HepG2 (cell line): Measurements from ENCODE around the gene DPP6. TPM values are rescaled to one million over a fixed set of nuclear protein-coding genes. Genes with fewer than 3 reads are reported as not detected.
A peak's percentile ranks its signal among the peaks of the same experiment; 100 is the strongest.

ENCODE experiments used
- ATAC-seq: fragments of 200-7000 bp; cut with Tn5 transposase; 3 replicates; pipeline ENCODE4 v1.9.1; 2020; ENCODE audit warnings: mild to moderate bottlenecking, moderate library complexity
- BruUV-seq: library from RNA; stranded (reverse); fragments of 400-500 nt; replicated peaks from 2 replicates; lab custom pipeline; 2021; lab: Mats Ljungman, UMichigan
- CTCF ChIA-PET: fragments of 300-600 bp; formaldehyde crosslinking; extraction: SDS; loops from one replicate; lab custom pipeline; 2021; ENCODE audit warnings: low total read pairs, inconsistent platforms, low intra/inter-chr PET ratio; lab: Yijun Ruan, JAX
- POLR2A ChIA-PET: fragments of 350-600 bp; sonication (Branson Sonifier 250); formaldehyde crosslinking; loops from one replicate; lab custom pipeline; 2020; ENCODE audit warnings: antibody characterized with exemption, inconsistent platforms; lab: Yijun Ruan, JAX
- DNase-seq: peaks from one replicate; pipeline ENCODE4 v3.0.0-alpha.2; 2015; ENCODE audit warnings: low spot score
- FAIRE-seq: peaks from 3 replicates; lab custom pipeline; 2011; peaks lifted over from hg19 to GRCh38; lab: Jason Lieb, UNC
- H2AFZ ChIP-seq: one replicate; pipeline ENCODE4 v1.6.1; 2011; ENCODE audit warnings: low read length, inconsistent platforms
- H3K27ac ChIP-seq: fragments of 300-600 bp; 3 replicates; pipeline ENCODE4 v1.8.0; 2011; ENCODE audit warnings: mixed run types, mild to moderate bottlenecking, mixed read lengths, low read length, inconsistent platforms; ENCODE audit not compliant: insufficient read depth; ENCODE audit errors: extremely low read length
- H3K27me3 ChIP-seq, 2 experiments: fragments of 200-600 bp in 1 of 2; 2 replicates in 1 of 2; 3 replicates in 1 of 2; pipeline versions ENCODE4 v1.6.0 to v1.8.0; 2011; ENCODE audit warnings: low read length in 2 of 2, mild to moderate bottlenecking in 2 of 2, moderate library complexity in 2 of 2, inconsistent platforms in 1 of 2; ENCODE audit not compliant: insufficient read depth in 2 of 2, control insufficient read depth in 1 of 2
- H3K36me3 ChIP-seq, 2 experiments: fragments of 200-600 bp in 1 of 2; replicated peaks in 1 of 2; 2 replicates in 1 of 2; 3 replicates in 1 of 2; pipeline versions ENCODE4 v1.5.1 to v1.8.0; 2011; ENCODE audit warnings: low read length in 2 of 2, inconsistent platforms in 1 of 2; ENCODE audit not compliant: insufficient read depth in 2 of 2, control insufficient read depth in 1 of 2
- H3K4me1 ChIP-seq: 2 replicates; pipeline ENCODE4 v1.5.1; 2012; ENCODE audit warnings: low read length, inconsistent platforms; ENCODE audit not compliant: insufficient read depth
- H3K4me2 ChIP-seq: 2 replicates; pipeline ENCODE4 v1.6.0; 2011; ENCODE audit warnings: low read depth, low read length, inconsistent platforms
- H3K4me3 ChIP-seq, 3 experiments: fragments of 200-600 bp in 1 of 3; sonication (generic), shearing (Covaris generic) in 1 of 3; replicated peaks in 1 of 3; 2 replicates each; pipeline ENCODE4 v1.5.1; 2011 to 2016; ENCODE audit warnings: low read length in 3 of 3, inconsistent platforms in 2 of 3, low read depth in 2 of 3, mild to moderate bottlenecking in 2 of 3, control low read depth in 1 of 3, mixed read lengths in 1 of 3; ENCODE audit not compliant: insufficient read depth in 1 of 3
- H3K79me2 ChIP-seq: one replicate; pipeline ENCODE4 v1.6.1; 2011; ENCODE audit warnings: low read length, inconsistent platforms; ENCODE audit not compliant: insufficient read depth
- H3K9ac ChIP-seq: 2 replicates; pipeline ENCODE4 v1.6.0; 2011; ENCODE audit warnings: mild to moderate bottlenecking, low read depth, low read length, inconsistent platforms; ENCODE audit not compliant: insufficient read depth
- H3K9me3 ChIP-seq: 2 replicates; pipeline ENCODE4 v1.5.1; 2012; ENCODE audit warnings: mild to moderate bottlenecking, low read length
- H4K20me1 ChIP-seq: 2 replicates; pipeline ENCODE4 v1.6.0; 2011; ENCODE audit warnings: inconsistent platforms, mild to moderate bottlenecking, low read length, moderate library complexity; ENCODE audit not compliant: insufficient read depth
- CBX2 ChIP-seq, 2 experiments: fragments of 200-600 bp in 1 of 2; sonication (generic); formaldehyde crosslinking in 1 of 2; IDR thresholded peaks; 2 replicates each; pipeline versions ENCODE4 v1.7.0 to v1.8.1; 2018 to 2022; ENCODE audit warnings: low read depth in 2 of 2, low read length in 1 of 2, mild to moderate bottlenecking in 1 of 2, missing genetic modification reagents in 1 of 2
- EZH2 ChIP-seq: conservative IDR thresholded peaks from 2 replicates; pipeline ENCODE4 v1.6.1; 2012; ENCODE audit warnings: mild to moderate bottlenecking, low read depth, low read length, moderate library complexity
- KAT2B ChIP-seq: fragments of 150-350 bp; IDR thresholded peaks from 2 replicates; pipeline ENCODE4 v1.6.1; 2014; ENCODE audit warnings: low read depth, low read length, borderline replicate concordance
- PAWR ChIP-seq: sonication (generic); formaldehyde crosslinking; IDR thresholded peaks from 2 replicates; pipeline ENCODE4 v1.4.0; 2020; ENCODE audit warnings: missing genetic modification reagents, mild to moderate bottlenecking, borderline replicate concordance
- SSRP1 ChIP-seq: IDR thresholded peaks from 2 replicates; pipeline ENCODE4 v1.6.1; 2016; ENCODE audit warnings: control low read depth
- ZMYM4 ChIP-seq: sonication (generic); formaldehyde crosslinking; IDR thresholded peaks from 2 replicates; pipeline ENCODE4 v1.8.1; 2023; ENCODE audit warnings: mild to moderate bottlenecking, missing genetic modification reagents
- ZNF12 ChIP-seq: sonication (generic); formaldehyde crosslinking; IDR thresholded peaks from 2 replicates; pipeline ENCODE4 v1.5.0; 2020; ENCODE audit warnings: missing genetic modification reagents
- ZNF136 ChIP-seq: sonication (generic); formaldehyde crosslinking; IDR thresholded peaks from 2 replicates; pipeline ENCODE4 v1.8.1; 2022; ENCODE audit warnings: low read depth, mild to moderate bottlenecking, moderate library complexity, missing genetic modification reagents
- ZNF234 ChIP-seq: sonication (generic); formaldehyde crosslinking; conservative IDR thresholded peaks from 2 replicates; pipeline ENCODE4 v1.5.1; 2020; ENCODE audit warnings: mild to moderate bottlenecking, missing genetic modification reagents
- ZNF629 ChIP-seq: sonication (generic); formaldehyde crosslinking; conservative IDR thresholded peaks from 2 replicates; pipeline ENCODE4 v1.5.0; 2020; ENCODE audit warnings: missing genetic modification reagents
- WGBS: methylation state at CpG from one replicate; pipeline ENCODE4 v1.1.6; 2017; ENCODE audit warnings: low lambda C conversion rate; 5-methylcytosine and 5-hydroxymethylcytosine counted together
- in situ Hi-C: cut with HindIII; loops from 2 replicates; pipeline ENCODE4 v1.10.0; 2017; ENCODE audit warnings: low pct_unique_long_range_greater_than_20kb; ENCODE audit not compliant: extremely low pct_ligation_motif_present
- intact Hi-C: fragments of 100-400 bp; cut with micrococcal nuclease; formaldehyde crosslinking; loops from one replicate; pipeline ENCODE4 v1.10.0; 2022; ENCODE audit not compliant: unreplicated experiment
- polyA plus RNA-seq, 8 experiments: library from polyadenylated mRNA; depleted of rRNA in 3 of 8; stranded (reverse) in 7 of 8; unstranded in 1 of 8; fragments of >200 nt; fragmentation: Illumina TruSeq in 4 of 8; extraction: Trizol in 4 of 8; gene quantifications; 2 replicates each; pipeline versions ENCODE4 v1.2.1 to v1.2.3, GENCODE V29; 2011 to 2016; ENCODE audit warnings: low read depth in 4 of 8, missing spikeins in 1 of 8, mixed read lengths in 1 of 8; ENCODE audit not compliant: insufficient read depth in 1 of 8
- total RNA-seq, 5 experiments: library from RNA; depleted of rRNA; stranded (reverse); fragments of >200 nt; fragmentation: Illumina TruSeq; extraction: Trizol; gene quantifications; 2 replicates each; pipeline ENCODE4 v1.2.3, GENCODE V29; 2016; ENCODE audit warnings: low read depth in 1 of 5

Gene DPP6
- total and polyA plus RNA-seq, 2 of the 13 experiments (the other 11 are each of a cell fraction or from before 2014, with no cell fraction given), result not detected

DNA sequence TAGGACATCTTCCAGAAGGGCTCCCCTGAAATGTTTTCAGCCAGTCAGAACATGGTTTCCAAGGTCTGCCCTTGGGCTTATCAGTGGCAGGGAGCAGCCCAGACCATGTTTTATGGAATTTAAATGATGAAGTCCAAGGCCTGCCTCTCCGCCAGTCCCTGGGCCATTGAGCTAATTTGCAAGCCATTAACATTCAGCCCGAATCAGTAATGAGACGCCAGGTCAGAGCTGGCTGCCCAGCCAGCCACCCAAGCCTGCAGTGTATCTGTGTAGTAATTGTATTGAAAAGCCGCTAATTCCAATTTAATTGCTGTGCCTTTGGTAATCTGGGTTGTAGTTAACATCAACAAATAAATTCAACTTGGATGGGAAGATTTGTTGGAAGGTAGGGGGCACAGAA is 819.3 kb downstream of the DPP6 start:
- ChIA-PET POLR2A (no interaction called here), CTCF (no interaction called here)
- 33% methylated on average over 4 of the region's 4 CpGs for WGBS
- ATAC-seq (no peak), FAIRE-seq (no peak), DNase-seq (no peak)
- BruUV-seq, result no TSS peak
- Histone ChIP-seq H3K4me1 (no peaks in the 10 kb centered on the region), H4K20me1 (no peaks in the 10 kb centered on the region), H2AFZ (no peak overlapping the region), H3K27ac (no peak overlapping the region), H3K27me3 (peaks cover 14 to 58% of the 10 kb centered on the region in 2 experiments; a peak in 4 of 5 replicates), H3K4me3 (no peak overlapping the region), H3K36me3 (no peaks in the 10 kb centered on the region), H3K4me2 (no peak overlapping the region), H3K79me2 (no peaks in the 10 kb centered on the region), H3K9me3 (no peaks in the 10 kb centered on the region), H3K9ac (no peak overlapping the region)
- TF ChIP-seq PAWR, result no peak
- TF ChIP-seq ZNF234 (CRISPR knock-in tag), result no peak
- TF ChIP-seq KAT2B, result no peak
- no peak for TF ChIP-seq ZMYM4 (CRISPR knock-in tag)
- TF ChIP-seq ZNF12, result no peak
- TF ChIP-seq SSRP1 (CRISPR knock-in tag), result no peak
- TF ChIP-seq ZNF136, result no peak
- no peak for TF ChIP-seq CBX2 (IDR thresholded peaks at IDR 0.05; ENCODE audit: low read depth, low read length)
- no peak for TF ChIP-seq CBX2 (CRISPR knock-in tag; IDR thresholded peaks at IDR 0.05; ENCODE audit: low read depth)
- intact Hi-C loops (no loop called here), in situ Hi-C loops (no loop called here)

DNA sequence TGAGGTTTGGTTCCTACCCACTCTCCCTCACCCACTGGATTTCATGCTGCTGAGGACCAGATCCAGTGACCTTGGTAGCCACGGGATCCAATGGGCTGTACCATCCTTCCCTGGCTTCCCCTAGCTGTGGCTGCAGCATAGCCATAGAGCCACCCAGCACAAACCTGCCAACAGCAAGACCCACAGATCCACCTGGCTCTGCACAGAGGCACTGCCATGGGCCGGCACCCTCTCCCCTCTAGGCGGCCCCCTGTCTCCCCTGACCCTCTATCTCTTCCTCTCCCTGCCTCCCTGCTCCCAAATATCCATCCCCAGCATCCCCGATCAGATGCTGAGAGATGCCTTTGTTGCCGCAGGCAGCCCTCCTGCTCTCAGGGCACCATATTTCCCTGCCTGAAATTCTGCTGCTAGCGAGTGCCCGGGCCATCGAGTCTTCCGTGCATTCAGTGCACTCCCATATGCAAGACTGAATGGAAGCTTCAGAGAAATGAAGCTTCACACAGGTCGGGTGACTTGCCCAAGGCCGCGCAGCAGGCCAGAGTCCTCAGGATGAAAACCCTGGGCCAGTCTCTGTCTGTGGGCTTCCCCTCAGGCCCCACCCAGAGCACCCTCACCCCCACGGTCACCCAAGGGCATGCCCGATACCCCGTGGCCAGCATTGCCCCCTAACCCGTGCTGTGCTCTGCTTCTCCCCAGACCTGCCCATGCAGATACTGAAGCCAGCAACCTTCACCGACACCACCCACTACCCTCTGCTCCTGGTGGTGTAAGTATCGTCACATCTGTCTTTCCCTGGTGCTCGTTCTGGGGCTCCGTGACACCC is 819.9 kb downstream of the DPP6 start:
- Histone ChIP-seq H3K36me3 (no peaks in the 10 kb centered on the region), H3K9me3 (no peaks in the 10 kb centered on the region), H3K27ac (no peak overlapping the region), H3K4me1 (no peaks in the 10 kb centered on the region), H3K4me3 (no peak overlapping the region), H3K27me3 (peaks cover 14 to 62% of the 10 kb centered on the region in 2 experiments; a peak in 4 of 5 replicates), H4K20me1 (no peaks in the 10 kb centered on the region), H3K9ac (no peak overlapping the region), H3K4me2 (no peak overlapping the region), H2AFZ (no peak overlapping the region), H3K79me2 (no peaks in the 10 kb centered on the region)
- no peak for ATAC-seq
- in situ Hi-C loops (no loop called here), intact Hi-C loops (no loop called here)
- no peak for TF ChIP-seq ZNF629
- TF ChIP-seq EZH2, result 0 out of 2 replicates have a peak, but pooled peaks have one; percentile 35
- POLR2A ChIA-PET, result no interaction called here
- WGBS, result 16% methylated on average over 10 of the region's 20 CpGs
- CTCF ChIA-PET, result no interaction called here
- FAIRE-seq, result no peak
- DNase-seq, result no peak
- no TSS peak for BruUV-seq
